Liver (tissue), 9 donors: ENCODE measurements around the gene MIF4GD. TPM values are rescaled to one million over a fixed set of nuclear protein-coding genes. Genes with fewer than 3 reads are reported as not detected.

Experiments
- DNase-seq: peaks from one replicate; pipeline ENCODE4 v3.0.0-alpha.2; 2017; ENCODE audit warnings: low spot score
- H3K27ac ChIP-seq, 2 donors: one replicate each; pipeline ENCODE4 v1.7.0; 2013; ENCODE audit warnings: inconsistent platforms in 2 of 2, low read length in 2 of 2, control low read depth in 1 of 2, low read depth in 1 of 2, mild to moderate bottlenecking in 1 of 2
- H3K27me3 ChIP-seq, 4 donors: one replicate each; pipeline versions ENCODE4 v1.6.1 to v1.7.0; 2013; ENCODE audit warnings: low read length in 3 of 4, inconsistent platforms in 1 of 4, mild to moderate bottlenecking in 1 of 4, moderate library complexity in 1 of 4; ENCODE audit not compliant: control insufficient read depth in 4 of 4, insufficient read depth in 4 of 4
- H3K36me3 ChIP-seq, 4 donors: one replicate each; pipeline versions ENCODE4 v1.6.1 to v1.7.0; 2013; ENCODE audit warnings: low read length in 3 of 4, mild to moderate bottlenecking in 3 of 4, low read depth in 1 of 4, moderate library complexity in 1 of 4; ENCODE audit not compliant: control insufficient read depth in 4 of 4, insufficient read depth in 3 of 4
- H3K4me1 ChIP-seq, 4 donors: one replicate each; pipeline versions ENCODE4 v1.6.1 to v1.7.0; 2013; ENCODE audit warnings: low read length in 3 of 4, mild to moderate bottlenecking in 3 of 4, moderate library complexity in 1 of 4; ENCODE audit not compliant: control insufficient read depth in 4 of 4, insufficient read depth in 4 of 4
- H3K4me3 ChIP-seq, 3 donors: one replicate each; pipeline versions ENCODE4 v1.6.1 to v1.7.0; 2013; ENCODE audit warnings: low read length in 3 of 3, control low read depth in 1 of 3, low read depth in 1 of 3, mild to moderate bottlenecking in 1 of 3
- H3K9ac ChIP-seq, 2 donors: one replicate each; pipeline ENCODE4 v1.7.0; 2013; ENCODE audit warnings: low read length in 2 of 2, mild to moderate bottlenecking in 2 of 2, moderate library complexity in 2 of 2, control low read depth in 1 of 2, low read depth in 1 of 2
- H3K9me3 ChIP-seq, 4 donors: one replicate each; pipeline versions ENCODE4 v1.6.1 to v1.7.0; 2013; ENCODE audit warnings: low read length in 3 of 4; ENCODE audit not compliant: control insufficient read depth in 4 of 4
- ATF3 ChIP-seq: IDR thresholded peaks from 2 replicates; pipeline ENCODE4 v1.6.1; 2016; ENCODE audit warnings: antibody characterized with exemption
- EGR1 ChIP-seq, 2 donors: IDR thresholded peaks; 2 replicates each; pipeline ENCODE4 v1.6.1; 2016 to 2018; ENCODE audit warnings: antibody characterized with exemption in 2 of 2, low read depth in 2 of 2
- FOXA1 ChIP-seq: IDR thresholded peaks from 2 replicates; pipeline ENCODE4 v1.6.1; 2016; ENCODE audit warnings: antibody characterized with exemption
- FOXA2 ChIP-seq: IDR thresholded peaks from 2 replicates; pipeline ENCODE4 v1.6.1; 2016; ENCODE audit warnings: antibody characterized with exemption
- GABPA ChIP-seq, 2 donors: IDR thresholded peaks in 1 of 2; conservative IDR thresholded peaks in 1 of 2; 2 replicates each; pipeline ENCODE4 v1.6.1; 2016; ENCODE audit warnings: antibody characterized with exemption in 2 of 2, mild to moderate bottlenecking in 1 of 2, moderate library complexity in 1 of 2
- HNF4A ChIP-seq, 2 donors: conservative IDR thresholded peaks; 2 replicates each; pipeline ENCODE4 v1.6.1; 2016; ENCODE audit warnings: antibody characterized with exemption in 2 of 2, mild to moderate bottlenecking in 2 of 2
- HNF4G ChIP-seq: IDR thresholded peaks from 2 replicates; pipeline ENCODE4 v1.6.1; 2016; ENCODE audit warnings: antibody characterized with exemption
- JUND ChIP-seq, 2 donors: IDR thresholded peaks; 2 replicates each; pipeline ENCODE4 v1.6.1; 2016; ENCODE audit warnings: antibody characterized with exemption in 2 of 2
- MAX ChIP-seq: IDR thresholded peaks from 2 replicates; pipeline ENCODE4 v1.6.1; 2016; ENCODE audit warnings: antibody characterized with exemption
- NR2F2 ChIP-seq: IDR thresholded peaks from 2 replicates; pipeline ENCODE4 v1.6.1; 2016; ENCODE audit warnings: antibody characterized with exemption
- RAD21 ChIP-seq, 2 donors: IDR thresholded peaks; 2 replicates each; pipeline ENCODE4 v1.6.1; 2016; ENCODE audit warnings: antibody characterized with exemption in 2 of 2, mild to moderate bottlenecking in 2 of 2
- REST ChIP-seq: IDR thresholded peaks from 2 replicates; pipeline ENCODE4 v1.6.1; 2016; ENCODE audit warnings: antibody characterized with exemption, mild to moderate bottlenecking
- RXRA ChIP-seq, 2 donors: IDR thresholded peaks; 2 replicates each; pipeline ENCODE4 v1.6.1; 2017 to 2018; ENCODE audit warnings: antibody characterized with exemption in 2 of 2, mild to moderate bottlenecking in 1 of 2
- SP1 ChIP-seq: IDR thresholded peaks from 2 replicates; pipeline ENCODE4 v1.6.1; 2018; ENCODE audit warnings: antibody characterized with exemption, mild to moderate bottlenecking
- TAF1 ChIP-seq: conservative IDR thresholded peaks from 2 replicates; pipeline ENCODE4 v1.6.1; 2016; ENCODE audit warnings: antibody characterized with exemption, mild to moderate bottlenecking
- YY1 ChIP-seq: IDR thresholded peaks from 2 replicates; pipeline ENCODE4 v1.6.1; 2016; ENCODE audit warnings: antibody characterized with exemption, mild to moderate bottlenecking
- WGBS: extraction: QIAGEN DNeasy Blood & Tissue Kit; methylation state at CpG from one replicate; pipeline ENCODE4 v1.1.7; 2013; 5-methylcytosine and 5-hydroxymethylcytosine counted together
- polyA plus RNA-seq, 2 donors: library from polyadenylated mRNA; stranded (reverse) in 1 of 2; unstranded in 1 of 2; fragments of 200-250 nt in 1 of 2; fragments of >200 nt in 1 of 2; fragmentation: Nextera tagmentation in 1 of 2; extraction: Ambion mirVana in 1 of 2; gene quantifications; one replicate each; pipeline versions ENCODE4 v1.2.1 to v1.2.3, GENCODE V29; 2013 to 2015
- total RNA-seq, 2 donors: library from RNA; depleted of rRNA; stranded (reverse); fragments of >200 nt; gene quantifications; one replicate each; pipeline ENCODE4 v1.2.3, GENCODE V29; 2014
- TF ChIP-seq, protein P1 (sequence below): IDR thresholded peaks from 2 replicates; pipeline ENCODE4 v1.6.1; 2016; ENCODE audit warnings: antibody characterized with exemption
- TF ChIP-seq, protein P2 (sequence below): fragments of 150-350 bp; IDR thresholded peaks from 2 replicates; pipeline ENCODE4 v1.5.1; 2017; ENCODE audit warnings: improper control_type of control experiment, low read depth, low read length; ENCODE audit not compliant: missing input control
- donor health status: healthy.
- donor health status: healthy.
- donor health status: healthy.
- donor health status: healthy.
- donor health status: healthy.

The MIF4GD gene
- total and polyA plus RNA-seq, 4 donors: 6.2 to 13.6 (median 9.7) TPM

DNA sequence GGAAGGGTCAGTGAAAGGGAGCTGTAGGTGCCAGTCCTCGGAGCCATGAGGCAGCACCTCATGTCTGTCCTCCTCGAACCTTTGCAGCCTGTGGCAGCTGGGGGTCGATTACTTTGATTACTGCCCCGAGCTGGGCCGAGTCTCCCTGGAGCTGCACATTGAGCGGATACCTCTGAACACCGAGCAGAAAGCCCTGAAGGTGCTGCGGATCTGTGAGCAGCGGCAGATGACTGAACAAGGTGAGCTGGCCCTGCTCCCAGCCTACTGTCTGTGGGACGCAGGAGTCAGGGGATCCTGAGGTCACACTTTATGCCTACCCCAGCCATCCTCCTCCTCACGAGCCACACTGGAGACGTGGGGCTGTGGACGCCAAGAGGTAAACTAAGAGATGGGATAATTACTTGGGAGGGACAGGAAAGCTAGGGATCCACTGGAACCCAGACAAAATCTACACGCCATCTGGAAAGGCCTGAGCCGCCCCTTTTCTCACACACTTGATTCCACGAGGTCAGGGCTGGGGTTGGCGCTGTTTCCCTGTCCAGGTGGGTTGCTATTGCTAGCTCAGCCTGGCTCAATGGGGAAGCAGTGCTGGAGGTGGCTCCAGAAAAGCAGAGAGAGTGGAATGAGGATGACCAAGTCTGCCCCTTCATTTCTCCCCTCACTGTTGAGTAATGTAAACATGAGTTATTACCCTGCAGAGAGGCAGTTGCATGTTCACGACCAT lies 39.1 kb downstream of the MIF4GD start:
- Histone ChIP-seq H3K4me3 (no peak overlapping the region), H3K4me1 (no peaks in the 10 kb centered on the region), H3K36me3 (peaks cover 9 to 78% (median 50%) of the 10 kb centered on the region in 4 donors), H3K27me3 (no peaks in the 10 kb centered on the region), H3K27ac (no peak overlapping the region), H3K9ac (no peak overlapping the region), H3K9me3 (no peaks in the 10 kb centered on the region)
- no peak for TF ChIP-seq TAF1
- TF ChIP-seq FOXA2: no peak
- no peak for TF ChIP-seq GABPA (IDR thresholded peaks at IDR 0.05 in 1 of 2, conservative IDR thresholded peaks at IDR 0.05 in 1 of 2)
- TF ChIP-seq SP1: no peak
- no peak for TF ChIP-seq EGR1 (IDR thresholded peaks at IDR 0.05; ENCODE audit: low read depth in 2 of 2)
- no peak for TF ChIP-seq YY1
- TF ChIP-seq HNF4G: no peak
- TF ChIP-seq MAX: no peak
- TF ChIP-seq HNF4A (conservative IDR thresholded peaks at IDR 0.05): no peak
- no peak for TF ChIP-seq NR2F2
- TF ChIP-seq, protein P1, sequence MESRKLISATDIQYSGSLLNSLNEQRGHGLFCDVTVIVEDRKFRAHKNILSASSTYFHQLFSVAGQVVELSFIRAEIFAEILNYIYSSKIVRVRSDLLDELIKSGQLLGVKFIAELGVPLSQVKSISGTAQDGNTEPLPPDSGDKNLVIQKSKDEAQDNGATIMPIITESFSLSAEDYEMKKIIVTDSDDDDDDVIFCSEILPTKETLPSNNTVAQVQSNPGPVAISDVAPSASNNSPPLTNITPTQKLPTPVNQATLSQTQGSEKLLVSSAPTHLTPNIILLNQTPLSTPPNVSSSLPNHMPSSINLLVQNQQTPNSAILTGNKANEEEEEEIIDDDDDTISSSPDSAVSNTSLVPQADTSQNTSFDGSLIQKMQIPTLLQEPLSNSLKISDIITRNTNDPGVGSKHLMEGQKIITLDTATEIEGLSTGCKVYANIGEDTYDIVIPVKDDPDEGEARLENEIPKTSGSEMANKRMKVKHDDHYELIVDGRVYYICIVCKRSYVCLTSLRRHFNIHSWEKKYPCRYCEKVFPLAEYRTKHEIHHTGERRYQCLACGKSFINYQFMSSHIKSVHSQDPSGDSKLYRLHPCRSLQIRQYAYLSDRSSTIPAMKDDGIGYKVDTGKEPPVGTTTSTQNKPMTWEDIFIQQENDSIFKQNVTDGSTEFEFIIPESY: no peak
- no peak for TF ChIP-seq RAD21 (IDR thresholded peaks at IDR 0.05)
- TF ChIP-seq RXRA (IDR thresholded peaks at IDR 0.05): no peak
- no peak for TF ChIP-seq REST
- no peak for TF ChIP-seq ATF3
- TF ChIP-seq JUND (IDR thresholded peaks at IDR 0.05): no peak
- no peak for TF ChIP-seq FOXA1
- TF ChIP-seq, protein P2, sequence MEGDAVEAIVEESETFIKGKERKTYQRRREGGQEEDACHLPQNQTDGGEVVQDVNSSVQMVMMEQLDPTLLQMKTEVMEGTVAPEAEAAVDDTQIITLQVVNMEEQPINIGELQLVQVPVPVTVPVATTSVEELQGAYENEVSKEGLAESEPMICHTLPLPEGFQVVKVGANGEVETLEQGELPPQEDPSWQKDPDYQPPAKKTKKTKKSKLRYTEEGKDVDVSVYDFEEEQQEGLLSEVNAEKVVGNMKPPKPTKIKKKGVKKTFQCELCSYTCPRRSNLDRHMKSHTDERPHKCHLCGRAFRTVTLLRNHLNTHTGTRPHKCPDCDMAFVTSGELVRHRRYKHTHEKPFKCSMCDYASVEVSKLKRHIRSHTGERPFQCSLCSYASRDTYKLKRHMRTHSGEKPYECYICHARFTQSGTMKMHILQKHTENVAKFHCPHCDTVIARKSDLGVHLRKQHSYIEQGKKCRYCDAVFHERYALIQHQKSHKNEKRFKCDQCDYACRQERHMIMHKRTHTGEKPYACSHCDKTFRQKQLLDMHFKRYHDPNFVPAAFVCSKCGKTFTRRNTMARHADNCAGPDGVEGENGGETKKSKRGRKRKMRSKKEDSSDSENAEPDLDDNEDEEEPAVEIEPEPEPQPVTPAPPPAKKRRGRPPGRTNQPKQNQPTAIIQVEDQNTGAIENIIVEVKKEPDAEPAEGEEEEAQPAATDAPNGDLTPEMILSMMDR: no peak
- 92% methylated on average over 18 of the region's 18 CpGs for WGBS
- DNase-seq: no peak
